Liver (tissue), 9 donors: ENCODE results near the gene PPP2R2B. TPM values are rescaled to one million over a fixed set of nuclear protein-coding genes. Genes with fewer than 3 reads are reported as not detected.

Experiments used
- DNase-seq: peaks from one replicate; pipeline ENCODE4 v3.0.0-alpha.2; 2017; ENCODE audit warnings: low spot score
- H3K27ac ChIP-seq, 2 donors: one replicate each; pipeline ENCODE4 v1.7.0; 2013; ENCODE audit warnings: inconsistent platforms in 2 of 2, low read length in 2 of 2, control low read depth in 1 of 2, low read depth in 1 of 2, mild to moderate bottlenecking in 1 of 2
- H3K27me3 ChIP-seq, 4 donors: one replicate each; pipeline versions ENCODE4 v1.6.1 to v1.7.0; 2013; ENCODE audit warnings: low read length in 3 of 4, inconsistent platforms in 1 of 4, mild to moderate bottlenecking in 1 of 4, moderate library complexity in 1 of 4; ENCODE audit not compliant: control insufficient read depth in 4 of 4, insufficient read depth in 4 of 4
- H3K36me3 ChIP-seq, 4 donors: one replicate each; pipeline versions ENCODE4 v1.6.1 to v1.7.0; 2013; ENCODE audit warnings: low read length in 3 of 4, mild to moderate bottlenecking in 3 of 4, low read depth in 1 of 4, moderate library complexity in 1 of 4; ENCODE audit not compliant: control insufficient read depth in 4 of 4, insufficient read depth in 3 of 4
- H3K4me1 ChIP-seq, 4 donors: one replicate each; pipeline versions ENCODE4 v1.6.1 to v1.7.0; 2013; ENCODE audit warnings: low read length in 3 of 4, mild to moderate bottlenecking in 3 of 4, moderate library complexity in 1 of 4; ENCODE audit not compliant: control insufficient read depth in 4 of 4, insufficient read depth in 4 of 4
- H3K4me3 ChIP-seq, 3 donors: one replicate each; pipeline versions ENCODE4 v1.6.1 to v1.7.0; 2013; ENCODE audit warnings: low read length in 3 of 3, control low read depth in 1 of 3, low read depth in 1 of 3, mild to moderate bottlenecking in 1 of 3
- H3K9ac ChIP-seq, 2 donors: one replicate each; pipeline ENCODE4 v1.7.0; 2013; ENCODE audit warnings: low read length in 2 of 2, mild to moderate bottlenecking in 2 of 2, moderate library complexity in 2 of 2, control low read depth in 1 of 2, low read depth in 1 of 2
- H3K9me3 ChIP-seq, 4 donors: one replicate each; pipeline versions ENCODE4 v1.6.1 to v1.7.0; 2013; ENCODE audit warnings: low read length in 3 of 4; ENCODE audit not compliant: control insufficient read depth in 4 of 4
- ATF3 ChIP-seq: IDR thresholded peaks from 2 replicates; pipeline ENCODE4 v1.6.1; 2016; ENCODE audit warnings: antibody characterized with exemption
- CTCF ChIP-seq: fragments of 150-350 bp; IDR thresholded peaks from 2 replicates; pipeline ENCODE4 v1.5.1; 2017; ENCODE audit warnings: improper control_type of control experiment, low read depth, low read length; ENCODE audit not compliant: missing input control
- EGR1 ChIP-seq, 2 donors: IDR thresholded peaks; 2 replicates each; pipeline ENCODE4 v1.6.1; 2016 to 2018; ENCODE audit warnings: antibody characterized with exemption in 2 of 2, low read depth in 2 of 2
- FOXA1 ChIP-seq: IDR thresholded peaks from 2 replicates; pipeline ENCODE4 v1.6.1; 2016; ENCODE audit warnings: antibody characterized with exemption
- GABPA ChIP-seq, 2 donors: IDR thresholded peaks in 1 of 2; conservative IDR thresholded peaks in 1 of 2; 2 replicates each; pipeline ENCODE4 v1.6.1; 2016; ENCODE audit warnings: antibody characterized with exemption in 2 of 2, mild to moderate bottlenecking in 1 of 2, moderate library complexity in 1 of 2
- HNF4A ChIP-seq, 2 donors: conservative IDR thresholded peaks; 2 replicates each; pipeline ENCODE4 v1.6.1; 2016; ENCODE audit warnings: antibody characterized with exemption in 2 of 2, mild to moderate bottlenecking in 2 of 2
- MAX ChIP-seq: IDR thresholded peaks from 2 replicates; pipeline ENCODE4 v1.6.1; 2016; ENCODE audit warnings: antibody characterized with exemption
- NR2F2 ChIP-seq: IDR thresholded peaks from 2 replicates; pipeline ENCODE4 v1.6.1; 2016; ENCODE audit warnings: antibody characterized with exemption
- REST ChIP-seq: IDR thresholded peaks from 2 replicates; pipeline ENCODE4 v1.6.1; 2016; ENCODE audit warnings: antibody characterized with exemption, mild to moderate bottlenecking
- RXRA ChIP-seq, 2 donors: IDR thresholded peaks; 2 replicates each; pipeline ENCODE4 v1.6.1; 2017 to 2018; ENCODE audit warnings: antibody characterized with exemption in 2 of 2, mild to moderate bottlenecking in 1 of 2
- SP1 ChIP-seq: IDR thresholded peaks from 2 replicates; pipeline ENCODE4 v1.6.1; 2018; ENCODE audit warnings: antibody characterized with exemption, mild to moderate bottlenecking
- TAF1 ChIP-seq: conservative IDR thresholded peaks from 2 replicates; pipeline ENCODE4 v1.6.1; 2016; ENCODE audit warnings: antibody characterized with exemption, mild to moderate bottlenecking
- ZBTB33 ChIP-seq: IDR thresholded peaks from 2 replicates; pipeline ENCODE4 v1.6.1; 2016; ENCODE audit warnings: antibody characterized with exemption
- WGBS: extraction: QIAGEN DNeasy Blood & Tissue Kit; methylation state at CpG from one replicate; pipeline ENCODE4 v1.1.7; 2013; 5-methylcytosine and 5-hydroxymethylcytosine counted together
- polyA plus RNA-seq, 2 donors: library from polyadenylated mRNA; stranded (reverse) in 1 of 2; unstranded in 1 of 2; fragments of 200-250 nt in 1 of 2; fragments of >200 nt in 1 of 2; fragmentation: Nextera tagmentation in 1 of 2; extraction: Ambion mirVana in 1 of 2; gene quantifications; one replicate each; pipeline versions ENCODE4 v1.2.1 to v1.2.3, GENCODE V29; 2013 to 2015
- total RNA-seq, 2 donors: library from RNA; depleted of rRNA; stranded (reverse); fragments of >200 nt; gene quantifications; one replicate each; pipeline ENCODE4 v1.2.3, GENCODE V29; 2014
- donor health status: healthy.
- donor health status: healthy.
- donor health status: healthy.
- donor health status: healthy.
- donor health status: healthy.

The PPP2R2B gene
- total and polyA plus RNA-seq, 4 donors: 0.15 to 6.3 (median 0.40) TPM

- no peak overlapping the region for H3K9ac ChIP-seq
- WGBS: 58% methylated on average over 7 of the region's 7 CpGs
- H3K27me3 ChIP-seq: no peaks in the 10 kb centered on the region
- H3K4me1 ChIP-seq: peaks cover 2 to 8% (median 5%) of the 10 kb centered on the region in 4 donors
- no peaks in the 10 kb centered on the region for H3K9me3 ChIP-seq
- TF ChIP-seq HNF4A (conservative IDR thresholded peaks at IDR 0.05) (no peak), SP1 (no peak), GABPA (IDR thresholded peaks at IDR 0.05 in 1 of 2, conservative IDR thresholded peaks at IDR 0.05 in 1 of 2) (no peak), MAX (no peak), FOXA1 (no peak), REST (no peak), RXRA (IDR thresholded peaks at IDR 0.05) (no peak), ZBTB33 (no peak), ATF3 (no peak)
- DNase-seq: no peak
- no peak overlapping the region for H3K4me3 ChIP-seq
- no peaks in the 10 kb centered on the region for H3K36me3 ChIP-seq
- no peak overlapping the region for H3K27ac ChIP-seq
Measured at GRCh38 chr5:146640285-146640896, 238.2 kb downstream of the PPP2R2B start.

GRCh38 chr5:146635443-146635842 lies 243.1 kb downstream of the PPP2R2B start:
- no peak for TF ChIP-seq NR2F2
- Histone ChIP-seq H3K4me3 (no peak overlapping the region), H3K36me3 (no peaks in the 10 kb centered on the region), H3K4me1 (no peaks in the 10 kb centered on the region), H3K9ac (no peak overlapping the region), H3K9me3 (no peaks in the 10 kb centered on the region), H3K27ac (no peak overlapping the region), H3K27me3 (no peaks in the 10 kb centered on the region)
- 74% methylated on average over 3 of the region's 3 CpGs for WGBS
- DNase-seq: no peak

- WGBS: 43% methylated on average over 8 of the region's 8 CpGs
- no peak overlapping the region for H3K4me3 ChIP-seq
- no peak for DNase-seq
- no peaks in the 10 kb centered on the region for H3K4me1 ChIP-seq
- H3K9ac ChIP-seq: no peak overlapping the region
- no peaks in the 10 kb centered on the region for H3K27me3 ChIP-seq
- H3K9me3 ChIP-seq: no peaks in the 10 kb centered on the region
- no peak for TF ChIP-seq CTCF
- TF ChIP-seq NR2F2: peak; percentile 15
- no peak for TF ChIP-seq TAF1
- peak in 1 of 2 donors; percentile 37 for TF ChIP-seq HNF4A (conservative IDR thresholded peaks at IDR 0.05)
- TF ChIP-seq EGR1 (IDR thresholded peaks at IDR 0.05; ENCODE audit: low read depth in 2 of 2): no peak
- TF ChIP-seq MAX: no peak
- peak; percentile 83 to 92 for TF ChIP-seq RXRA (IDR thresholded peaks at IDR 0.05)
- no peak overlapping the region for H3K27ac ChIP-seq
- H3K36me3 ChIP-seq: no peaks in the 10 kb centered on the region
Measured at GRCh38 chr5:146633323-146633764, 245.2 kb downstream of the PPP2R2B start.
